HCT116 (cell line): Measurements from ENCODE around the gene DLEC1.

Experiments
- ATF3 ChIP-seq: IDR thresholded peaks from 2 replicates; pipeline ENCODE4 v1.6.1; 2012
- CEBPB ChIP-seq: IDR thresholded peaks from 2 replicates; pipeline ENCODE4 v1.6.1; 2012; ENCODE audit warnings: low read depth
- CTCF ChIP-seq, 3 experiments: fragments of 200-600 bp in 1 of 3; sonication (generic) in 1 of 3; IDR thresholded peaks in 2 of 3; conservative IDR thresholded peaks in 1 of 3; 2 replicates each; pipeline ENCODE4 v1.5.1; 2012 to 2017; ENCODE audit warnings: low read depth in 2 of 3, low read length in 2 of 3, antibody characterized with exemption in 1 of 3, borderline replicate concordance in 1 of 3, control low read depth in 1 of 3, mild to moderate bottlenecking in 1 of 3, mixed read lengths in 1 of 3, mixed run types in 1 of 3, moderate library complexity in 1 of 3; ENCODE audit not compliant: insufficient read depth in 1 of 3
- EZH2 ChIP-seq: fragments of 200-600 bp; sonication (generic); IDR thresholded peaks from 2 replicates; pipeline ENCODE4 v1.6.1; 2017; ENCODE audit warnings: antibody characterized with exemption, mixed run types
- EZH2phosphoT487 ChIP-seq: fragments of 200-600 bp; IDR thresholded peaks from 2 replicates; pipeline ENCODE4 v1.6.1; 2018; ENCODE audit warnings: antibody characterized with exemption, borderline replicate concordance
- RAD21 ChIP-seq: IDR thresholded peaks from 2 replicates; pipeline ENCODE4 v1.6.1; 2012; ENCODE audit warnings: low read depth, mild to moderate bottlenecking
- SP1 ChIP-seq: IDR thresholded peaks from 2 replicates; pipeline ENCODE4 v1.6.1; 2012; ENCODE audit warnings: low read depth
- SRF ChIP-seq: IDR thresholded peaks from 2 replicates; pipeline ENCODE4 v1.6.1; 2012; ENCODE audit warnings: low read depth
- TF ChIP-seq, protein P1 (sequence below): IDR thresholded peaks from 2 replicates; pipeline ENCODE4 v1.6.1; 2012; ENCODE audit warnings: low read depth

DNA sequence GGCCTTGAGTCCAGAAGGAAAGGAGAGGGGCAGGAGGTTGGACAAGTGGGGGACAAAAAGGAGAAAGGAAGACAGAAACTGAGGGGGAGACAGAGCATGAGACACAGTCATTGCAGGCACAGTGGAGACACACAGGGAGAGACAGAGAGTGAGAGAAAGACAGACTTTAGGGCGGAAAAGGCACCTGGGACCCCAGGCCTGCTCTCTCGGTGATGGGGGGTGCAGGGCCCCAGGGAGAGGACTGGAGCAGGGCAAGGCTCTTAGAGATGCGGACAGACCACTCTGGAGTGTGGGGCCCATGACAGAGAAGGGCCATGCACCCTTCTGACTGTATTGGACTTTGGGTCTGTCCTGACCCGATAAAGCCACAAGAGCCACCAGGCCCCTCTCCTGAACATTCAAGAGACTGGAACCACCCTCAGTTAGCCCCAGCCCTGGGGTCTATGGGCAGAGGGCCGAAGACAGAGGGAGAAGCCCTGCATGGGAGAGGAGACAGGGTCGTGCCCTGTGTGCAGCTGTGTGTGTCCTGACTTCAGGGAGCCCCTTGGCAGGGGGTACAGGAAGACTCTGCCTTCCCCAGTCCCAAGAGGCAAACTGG lies 22.1 kb upstream of the DLEC1 start:
- TF ChIP-seq EZH2 (no peak), ATF3 (no peak), EZH2phosphoT487 (no peak), SP1 (no peak), RAD21 (no peak), CEBPB (no peak), CTCF (IDR thresholded peaks at IDR 0.05 in 2 of 3, conservative IDR thresholded peaks at IDR 0.05 in 1 of 3; ENCODE audit: borderline replicate concordance in 1 of 3, insufficient read depth in 1 of 3, low read depth in 2 of 3, low read length in 2 of 3) (no peak), SRF (no peak)
- TF ChIP-seq, protein P1, sequence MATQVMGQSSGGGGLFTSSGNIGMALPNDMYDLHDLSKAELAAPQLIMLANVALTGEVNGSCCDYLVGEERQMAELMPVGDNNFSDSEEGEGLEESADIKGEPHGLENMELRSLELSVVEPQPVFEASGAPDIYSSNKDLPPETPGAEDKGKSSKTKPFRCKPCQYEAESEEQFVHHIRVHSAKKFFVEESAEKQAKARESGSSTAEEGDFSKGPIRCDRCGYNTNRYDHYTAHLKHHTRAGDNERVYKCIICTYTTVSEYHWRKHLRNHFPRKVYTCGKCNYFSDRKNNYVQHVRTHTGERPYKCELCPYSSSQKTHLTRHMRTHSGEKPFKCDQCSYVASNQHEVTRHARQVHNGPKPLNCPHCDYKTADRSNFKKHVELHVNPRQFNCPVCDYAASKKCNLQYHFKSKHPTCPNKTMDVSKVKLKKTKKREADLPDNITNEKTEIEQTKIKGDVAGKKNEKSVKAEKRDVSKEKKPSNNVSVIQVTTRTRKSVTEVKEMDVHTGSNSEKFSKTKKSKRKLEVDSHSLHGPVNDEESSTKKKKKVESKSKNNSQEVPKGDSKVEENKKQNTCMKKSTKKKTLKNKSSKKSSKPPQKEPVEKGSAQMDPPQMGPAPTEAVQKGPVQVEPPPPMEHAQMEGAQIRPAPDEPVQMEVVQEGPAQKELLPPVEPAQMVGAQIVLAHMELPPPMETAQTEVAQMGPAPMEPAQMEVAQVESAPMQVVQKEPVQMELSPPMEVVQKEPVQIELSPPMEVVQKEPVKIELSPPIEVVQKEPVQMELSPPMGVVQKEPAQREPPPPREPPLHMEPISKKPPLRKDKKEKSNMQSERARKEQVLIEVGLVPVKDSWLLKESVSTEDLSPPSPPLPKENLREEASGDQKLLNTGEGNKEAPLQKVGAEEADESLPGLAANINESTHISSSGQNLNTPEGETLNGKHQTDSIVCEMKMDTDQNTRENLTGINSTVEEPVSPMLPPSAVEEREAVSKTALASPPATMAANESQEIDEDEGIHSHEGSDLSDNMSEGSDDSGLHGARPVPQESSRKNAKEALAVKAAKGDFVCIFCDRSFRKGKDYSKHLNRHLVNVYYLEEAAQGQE = no peak
